HL-60 (cell line): ENCODE results near the gene TMEM18.

ENCODE experiments used
- GABPA ChIP-seq: IDR thresholded peaks from 2 replicates; pipeline ENCODE4 v1.6.1; 2012; ENCODE audit warnings: low read depth
- POLR2AphosphoS5 ChIP-seq: IDR thresholded peaks from 2 replicates; pipeline ENCODE4 v1.6.1; 2012; ENCODE audit warnings: low read depth
- SPI1 ChIP-seq: IDR thresholded peaks from 2 replicates; pipeline ENCODE4 v1.6.1; 2012; ENCODE audit warnings: low read depth, mild to moderate bottlenecking, borderline replicate concordance
- TF ChIP-seq, protein P1 (sequence below): IDR thresholded peaks from one replicate; pipeline ENCODE4 v1.5.1; 2011; ENCODE audit warnings: low read length, control low read depth, inconsistent platforms; ENCODE audit not compliant: insufficient read depth
- TF ChIP-seq, protein P2 (sequence below): IDR thresholded peaks from 2 replicates; pipeline ENCODE4 v1.6.1; 2012; ENCODE audit warnings: low read depth; ENCODE audit not compliant: insufficient replicate concordance

DNA sequence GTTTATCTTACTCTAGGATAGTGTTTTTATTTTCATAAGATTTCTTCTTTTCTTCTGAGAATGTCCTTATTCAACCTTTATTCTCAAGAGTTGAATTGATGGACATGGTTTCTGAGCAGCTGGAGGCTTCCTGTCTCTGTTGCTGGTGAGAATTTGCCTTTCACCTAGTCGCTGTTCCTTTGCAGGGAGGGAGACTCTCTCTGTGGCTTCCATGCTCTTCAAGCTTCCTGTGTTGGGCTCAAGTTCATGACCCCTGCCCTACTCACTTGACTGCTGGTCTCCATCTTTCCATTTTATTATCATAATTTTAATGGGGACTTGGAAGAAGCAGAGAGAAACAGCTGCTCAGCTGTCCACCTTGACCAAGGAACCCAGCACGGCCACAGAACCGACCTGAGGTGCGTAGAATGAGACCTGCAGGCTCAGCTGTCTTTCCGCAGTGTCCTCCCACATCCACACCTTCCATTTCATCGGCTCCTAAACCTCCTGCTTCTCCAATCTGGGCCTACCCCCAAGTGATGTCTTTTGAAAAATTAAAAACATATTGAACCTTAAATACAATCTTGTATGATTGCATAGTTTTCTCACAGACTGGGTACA is 24.2 kb downstream of the TMEM18 start:
- TF ChIP-seq POLR2AphosphoS5 (no peak), GABPA (no peak), SPI1 (no peak)
- TF ChIP-seq, protein P1, sequence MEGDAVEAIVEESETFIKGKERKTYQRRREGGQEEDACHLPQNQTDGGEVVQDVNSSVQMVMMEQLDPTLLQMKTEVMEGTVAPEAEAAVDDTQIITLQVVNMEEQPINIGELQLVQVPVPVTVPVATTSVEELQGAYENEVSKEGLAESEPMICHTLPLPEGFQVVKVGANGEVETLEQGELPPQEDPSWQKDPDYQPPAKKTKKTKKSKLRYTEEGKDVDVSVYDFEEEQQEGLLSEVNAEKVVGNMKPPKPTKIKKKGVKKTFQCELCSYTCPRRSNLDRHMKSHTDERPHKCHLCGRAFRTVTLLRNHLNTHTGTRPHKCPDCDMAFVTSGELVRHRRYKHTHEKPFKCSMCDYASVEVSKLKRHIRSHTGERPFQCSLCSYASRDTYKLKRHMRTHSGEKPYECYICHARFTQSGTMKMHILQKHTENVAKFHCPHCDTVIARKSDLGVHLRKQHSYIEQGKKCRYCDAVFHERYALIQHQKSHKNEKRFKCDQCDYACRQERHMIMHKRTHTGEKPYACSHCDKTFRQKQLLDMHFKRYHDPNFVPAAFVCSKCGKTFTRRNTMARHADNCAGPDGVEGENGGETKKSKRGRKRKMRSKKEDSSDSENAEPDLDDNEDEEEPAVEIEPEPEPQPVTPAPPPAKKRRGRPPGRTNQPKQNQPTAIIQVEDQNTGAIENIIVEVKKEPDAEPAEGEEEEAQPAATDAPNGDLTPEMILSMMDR: no peak
- TF ChIP-seq, protein P2, sequence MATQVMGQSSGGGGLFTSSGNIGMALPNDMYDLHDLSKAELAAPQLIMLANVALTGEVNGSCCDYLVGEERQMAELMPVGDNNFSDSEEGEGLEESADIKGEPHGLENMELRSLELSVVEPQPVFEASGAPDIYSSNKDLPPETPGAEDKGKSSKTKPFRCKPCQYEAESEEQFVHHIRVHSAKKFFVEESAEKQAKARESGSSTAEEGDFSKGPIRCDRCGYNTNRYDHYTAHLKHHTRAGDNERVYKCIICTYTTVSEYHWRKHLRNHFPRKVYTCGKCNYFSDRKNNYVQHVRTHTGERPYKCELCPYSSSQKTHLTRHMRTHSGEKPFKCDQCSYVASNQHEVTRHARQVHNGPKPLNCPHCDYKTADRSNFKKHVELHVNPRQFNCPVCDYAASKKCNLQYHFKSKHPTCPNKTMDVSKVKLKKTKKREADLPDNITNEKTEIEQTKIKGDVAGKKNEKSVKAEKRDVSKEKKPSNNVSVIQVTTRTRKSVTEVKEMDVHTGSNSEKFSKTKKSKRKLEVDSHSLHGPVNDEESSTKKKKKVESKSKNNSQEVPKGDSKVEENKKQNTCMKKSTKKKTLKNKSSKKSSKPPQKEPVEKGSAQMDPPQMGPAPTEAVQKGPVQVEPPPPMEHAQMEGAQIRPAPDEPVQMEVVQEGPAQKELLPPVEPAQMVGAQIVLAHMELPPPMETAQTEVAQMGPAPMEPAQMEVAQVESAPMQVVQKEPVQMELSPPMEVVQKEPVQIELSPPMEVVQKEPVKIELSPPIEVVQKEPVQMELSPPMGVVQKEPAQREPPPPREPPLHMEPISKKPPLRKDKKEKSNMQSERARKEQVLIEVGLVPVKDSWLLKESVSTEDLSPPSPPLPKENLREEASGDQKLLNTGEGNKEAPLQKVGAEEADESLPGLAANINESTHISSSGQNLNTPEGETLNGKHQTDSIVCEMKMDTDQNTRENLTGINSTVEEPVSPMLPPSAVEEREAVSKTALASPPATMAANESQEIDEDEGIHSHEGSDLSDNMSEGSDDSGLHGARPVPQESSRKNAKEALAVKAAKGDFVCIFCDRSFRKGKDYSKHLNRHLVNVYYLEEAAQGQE: no peak
